HG02759 (cell line): ENCODE data around the gene EPS15.
"Not testable (repeated sequence)": the region's sequence is repeated elsewhere in the genome, so short reads cannot be mapped to it uniquely, and the experiment has no call there.

ENCODE experiments used
- ATAC-seq: cut with Tn5 transposase; IDR thresholded peaks from one replicate; pipeline ENCODE4 v1.9.1; 2021; ENCODE audit warnings: mild to moderate bottlenecking, moderate library complexity; ENCODE audit not compliant: unreplicated experiment

The EPS15 gene

GRCh38 chr1:51519048-51519864 lies at the start of gene EPS15:
TSS of gene EPS15 (minus strand) at chr1:51519266. CDS start at chr1:51519231, 35 bp downstream.
- ATAC-seq, result peak; percentile 72

- ATAC-seq, result no peak
Measured at GRCh38 chr1:51568231-51568935, 49.3 kb upstream of the EPS15 start.

GRCh38 chr1:51567653-51568052 lies 48.6 kb upstream of the EPS15 start:
- ATAC-seq, result no peak

GRCh38 chr1:51566260-51566659 lies 47.2 kb upstream of the EPS15 start:
- no peak for ATAC-seq

GRCh38 chr1:51565009-51565408 lies 45.9 kb upstream of the EPS15 start:
- no peak for ATAC-seq

- ATAC-seq, result no peak
Measured at GRCh38 chr1:51564124-51564523, 45.1 kb upstream of the EPS15 start.

GRCh38 chr1:51561702-51562101 lies 42.6 kb upstream of the EPS15 start:
- ATAC-seq, result no peak

- ATAC-seq, result not testable (repeated sequence)
Measured at GRCh38 chr1:51560895-51561294, 41.8 kb upstream of the EPS15 start.

- no peak for ATAC-seq
Measured at GRCh38 chr1:51560034-51560433, 41.0 kb upstream of the EPS15 start.

GRCh38 chr1:51559501-51559900 lies 40.4 kb upstream of the EPS15 start:
- ATAC-seq, result no peak

- ATAC-seq, result no peak
Measured at GRCh38 chr1:51559064-51559500, 40.0 kb upstream of the EPS15 start.

- ATAC-seq, result no peak
Measured at GRCh38 chr1:51558375-51558924, 39.4 kb upstream of the EPS15 start.

- ATAC-seq, result no peak
Measured at GRCh38 chr1:51557168-51557567, 38.1 kb upstream of the EPS15 start.

- no peak for ATAC-seq
Measured at GRCh38 chr1:51555866-51556619, 37.0 kb upstream of the EPS15 start.

- ATAC-seq, result no peak
Measured at GRCh38 chr1:51553911-51554310, 34.8 kb upstream of the EPS15 start.

GRCh38 chr1:51552929-51553807 lies 34.1 kb upstream of the EPS15 start:
- no peak for ATAC-seq

- no peak for ATAC-seq
Measured at GRCh38 chr1:51551848-51552296, 32.8 kb upstream of the EPS15 start.

- no peak for ATAC-seq
Measured at GRCh38 chr1:51551081-51551480, 32.0 kb upstream of the EPS15 start.

- no peak for ATAC-seq
Measured at GRCh38 chr1:51549901-51550300, 30.8 kb upstream of the EPS15 start.

GRCh38 chr1:51549016-51549619 lies 30.1 kb upstream of the EPS15 start:
- ATAC-seq, result no peak
